Measurements from ENCODE around the gene LAD1. TPM values are rescaled to one million over a fixed set of nuclear protein-coding genes. Genes with fewer than 3 reads are reported as not detected.

LAD1 gene
- polyA plus RNA-seq, 1 experiment: 0.04 TPM

DNA sequence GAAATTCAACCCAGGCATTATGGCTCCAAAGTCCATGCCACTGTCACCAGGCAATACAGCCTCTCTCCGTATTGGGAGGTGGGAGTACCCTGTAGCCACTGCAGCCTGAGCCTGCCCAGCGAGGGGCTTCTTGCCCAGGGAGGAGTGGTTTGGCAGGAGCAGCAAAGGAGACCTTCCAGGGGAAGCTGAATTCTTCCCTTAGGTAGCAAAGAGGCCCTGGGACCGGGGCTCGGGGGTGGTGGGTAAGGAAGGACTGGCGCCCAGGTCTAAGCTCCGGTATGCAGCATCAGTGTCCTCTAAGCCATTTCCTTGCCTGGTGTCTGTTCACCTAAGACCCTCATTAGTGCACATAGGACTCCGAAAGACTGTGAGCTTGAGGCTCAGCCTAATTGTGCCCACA lies 38.6 kb downstream of the LAD1 start:
- Histone ChIP-seq H3K27me3 (ENCODE audit: control insufficient read depth, insufficient read depth, low read length) (peaks cover 38% of the 10 kb centered on the region), H3K9me3 (ENCODE audit: control insufficient read depth, insufficient read depth, low read length) (no peaks in the 10 kb centered on the region), H3K27ac (ENCODE audit: low read depth, low read length) (no peak overlapping the region), H3K4me3 (ENCODE audit: low read depth, low read length) (no peak overlapping the region)
- TF ChIP-seq, protein P1, sequence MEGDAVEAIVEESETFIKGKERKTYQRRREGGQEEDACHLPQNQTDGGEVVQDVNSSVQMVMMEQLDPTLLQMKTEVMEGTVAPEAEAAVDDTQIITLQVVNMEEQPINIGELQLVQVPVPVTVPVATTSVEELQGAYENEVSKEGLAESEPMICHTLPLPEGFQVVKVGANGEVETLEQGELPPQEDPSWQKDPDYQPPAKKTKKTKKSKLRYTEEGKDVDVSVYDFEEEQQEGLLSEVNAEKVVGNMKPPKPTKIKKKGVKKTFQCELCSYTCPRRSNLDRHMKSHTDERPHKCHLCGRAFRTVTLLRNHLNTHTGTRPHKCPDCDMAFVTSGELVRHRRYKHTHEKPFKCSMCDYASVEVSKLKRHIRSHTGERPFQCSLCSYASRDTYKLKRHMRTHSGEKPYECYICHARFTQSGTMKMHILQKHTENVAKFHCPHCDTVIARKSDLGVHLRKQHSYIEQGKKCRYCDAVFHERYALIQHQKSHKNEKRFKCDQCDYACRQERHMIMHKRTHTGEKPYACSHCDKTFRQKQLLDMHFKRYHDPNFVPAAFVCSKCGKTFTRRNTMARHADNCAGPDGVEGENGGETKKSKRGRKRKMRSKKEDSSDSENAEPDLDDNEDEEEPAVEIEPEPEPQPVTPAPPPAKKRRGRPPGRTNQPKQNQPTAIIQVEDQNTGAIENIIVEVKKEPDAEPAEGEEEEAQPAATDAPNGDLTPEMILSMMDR (IDR thresholded peaks at IDR 0.05; ENCODE audit: low read depth, low read length): no peak
- DNase-seq (ENCODE audit: low read depth, low spot score): no peak
- ChIA-PET CTCF (interaction anchor here (0.6 to 6.4 kb wide), 8 partner anchors 13 to 1268 kb away, joined by 3 to 89 read pairs (median 4); no protein-coding TSS in a partner anchor), POLR2A (interaction anchor here (0.6 kb wide), 1 partner anchor 842 kb away, joined by 5 read pairs; no protein-coding TSS in a partner anchor)

DNA sequence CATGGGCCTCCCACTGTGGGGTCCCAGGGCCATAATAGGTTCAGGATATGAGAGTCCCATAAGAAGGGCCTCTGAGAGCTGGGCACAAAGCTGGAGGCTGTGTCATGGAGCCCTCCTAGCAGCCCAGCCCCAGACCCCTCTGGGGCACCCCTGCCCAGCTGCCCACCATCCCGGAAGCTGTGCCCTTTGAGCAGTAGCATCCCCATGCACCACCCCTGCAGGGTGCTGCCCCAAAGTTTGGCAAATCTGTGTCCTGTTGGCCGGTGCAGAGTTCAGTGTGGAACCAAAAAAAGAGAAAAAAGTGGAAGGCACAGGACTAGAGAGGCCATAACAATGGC lies 39.3 kb downstream of the LAD1 start:
- H3K27me3 ChIP-seq (ENCODE audit: control insufficient read depth, insufficient read depth, low read length): peaks cover 40% of the 10 kb centered on the region
- ChIA-PET CTCF (interaction anchor here (0.6 to 6.4 kb wide), 4 partner anchors 12 to 1268 kb away, joined by 3 to 89 read pairs (median 35); no protein-coding TSS in a partner anchor), POLR2A (no interaction called here)
- DNase-seq (ENCODE audit: low read depth, low spot score): no peak
- no peaks in the 10 kb centered on the region for H3K9me3 ChIP-seq (ENCODE audit: control insufficient read depth, insufficient read depth, low read length)
- H3K27ac ChIP-seq (ENCODE audit: low read depth, low read length): no peak overlapping the region
- TF ChIP-seq, protein P1 (IDR thresholded peaks at IDR 0.05; ENCODE audit: low read depth, low read length): no peak
- H3K4me3 ChIP-seq (ENCODE audit: low read depth, low read length): no peak overlapping the region

DNA sequence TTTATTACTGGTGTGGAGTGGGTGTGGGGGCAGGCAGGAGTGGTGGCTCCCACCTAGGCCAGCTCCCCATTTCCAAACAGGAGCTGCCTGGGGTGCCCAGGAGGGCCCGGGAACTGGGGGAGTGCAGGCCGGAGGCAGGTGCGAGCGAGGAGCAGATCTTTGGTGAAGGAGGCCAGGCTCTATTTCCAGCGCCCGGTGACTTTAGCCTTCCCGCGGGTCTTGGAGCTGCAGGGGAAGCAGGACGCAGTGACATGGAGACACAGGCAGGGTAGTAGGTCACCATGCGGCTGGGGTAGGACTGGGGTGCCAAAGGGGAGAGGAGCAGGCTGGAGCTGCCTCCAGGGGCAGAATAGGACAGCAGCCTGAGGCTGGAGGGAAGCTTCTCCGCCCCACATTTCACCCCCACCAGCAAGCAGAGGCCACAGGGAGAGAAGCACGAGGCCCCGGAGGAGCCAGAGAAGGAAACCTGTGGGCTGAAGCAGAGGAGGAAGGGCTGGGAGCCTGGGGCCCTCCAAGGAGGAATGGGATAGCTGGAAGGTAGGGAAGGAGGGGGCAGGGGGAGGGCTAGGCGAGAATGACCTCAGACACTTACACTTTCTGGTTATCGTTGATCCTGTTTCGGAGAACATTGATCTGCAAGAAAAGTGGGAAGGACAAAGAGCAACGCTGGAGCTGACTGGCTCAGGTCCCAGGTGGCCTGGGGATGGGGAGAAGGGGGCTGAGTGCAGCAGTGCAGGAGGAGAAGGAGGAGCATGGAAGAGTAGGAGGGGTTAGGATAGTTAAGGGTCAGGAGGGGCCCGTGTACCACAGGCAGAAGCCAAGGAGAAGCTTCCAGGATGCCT lies 39.9 kb downstream of the LAD1 start:
- no peak overlapping the region for H3K4me3 ChIP-seq (ENCODE audit: low read depth, low read length)
- TF ChIP-seq, protein P1 (IDR thresholded peaks at IDR 0.05; ENCODE audit: low read depth, low read length): no peak
- no peak overlapping the region for H3K27ac ChIP-seq (ENCODE audit: low read depth, low read length)
- ChIA-PET CTCF (interaction anchor here (0.5 to 6.4 kb wide), 5 partner anchors 11 to 592 kb away, joined by 4 to 89 read pairs (median 5); no protein-coding TSS in a partner anchor), POLR2A (no interaction called here)
- DNase-seq (ENCODE audit: low read depth, low spot score): no peak
- H3K9me3 ChIP-seq (ENCODE audit: control insufficient read depth, insufficient read depth, low read length): no peaks in the 10 kb centered on the region
- peaks cover 46% of the 10 kb centered on the region for H3K27me3 ChIP-seq (ENCODE audit: control insufficient read depth, insufficient read depth, low read length)

DNA sequence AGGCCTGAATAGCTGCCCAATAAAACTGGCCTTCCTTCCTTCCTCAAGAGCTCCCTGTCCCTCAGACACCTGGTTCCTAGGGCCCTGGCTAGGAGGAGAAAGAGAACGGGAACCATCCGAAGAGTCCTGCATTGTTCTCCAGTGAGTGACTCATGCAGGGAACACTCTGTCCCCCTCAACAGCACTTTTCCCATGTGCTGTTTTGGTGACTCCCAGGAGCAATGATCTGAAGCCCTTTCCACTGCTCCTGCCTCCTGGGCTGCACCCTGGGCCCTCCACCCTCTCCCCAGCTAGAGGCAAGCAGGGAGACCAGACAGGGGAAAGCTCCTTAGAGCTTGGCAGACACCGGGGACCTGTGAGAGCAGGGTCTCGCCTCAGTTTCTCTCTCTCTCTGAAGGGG lies 40.5 kb downstream of the LAD1 start:
- ChIA-PET POLR2A (no interaction called here), CTCF (interaction anchor here (1.2 to 6.4 kb wide), 4 partner anchors 11 to 107 kb away, joined by 4 to 89 read pairs (median 35); no protein-coding TSS in a partner anchor)
- Histone ChIP-seq H3K4me3 (ENCODE audit: low read depth, low read length) (no peak overlapping the region), H3K27ac (ENCODE audit: low read depth, low read length) (no peak overlapping the region), H3K9me3 (ENCODE audit: control insufficient read depth, insufficient read depth, low read length) (no peaks in the 10 kb centered on the region), H3K27me3 (ENCODE audit: control insufficient read depth, insufficient read depth, low read length) (peaks cover 49% of the 10 kb centered on the region)
- TF ChIP-seq, protein P1 (IDR thresholded peaks at IDR 0.05; ENCODE audit: low read depth, low read length): no peak
- DNase-seq (ENCODE audit: low read depth, low spot score): no peak
